HepG2 (cell line): ENCODE measurements around the gene WIF1. TPM values are rescaled to one million over a fixed set of nuclear protein-coding genes. Genes with fewer than 3 reads are reported as not detected.

Source experiments
- ELF3 ChIP-seq: IDR thresholded peaks from 2 replicates; pipeline ENCODE4 v1.6.1; 2016; ENCODE audit warnings: missing genetic modification reagents, missing compliant biosample characterization
- ETV5 ChIP-seq: IDR thresholded peaks from 2 replicates; pipeline ENCODE4 v1.6.1; 2018; ENCODE audit warnings: missing biosample characterization, missing genetic modification reagents, inconsistent platforms, borderline replicate concordance
- GTF2F1 ChIP-seq: fragments of 150-350 bp; IDR thresholded peaks from 2 replicates; pipeline ENCODE4 v1.6.1; 2014; ENCODE audit warnings: low read length
- ISX ChIP-seq: sonication (generic); formaldehyde crosslinking; conservative IDR thresholded peaks from 2 replicates; pipeline ENCODE4 v1.5.0; 2020; ENCODE audit warnings: missing genetic modification reagents
- MED13 ChIP-seq: sonication (generic); formaldehyde crosslinking; IDR thresholded peaks from 2 replicates; pipeline ENCODE4 v1.5.0; 2020; ENCODE audit warnings: missing genetic modification reagents
- MXI1 ChIP-seq: IDR thresholded peaks from 3 replicates; pipeline ENCODE4 v1.6.1; 2012; ENCODE audit warnings: low read depth, low read length, inconsistent platforms, borderline replicate concordance
- NFATC3 ChIP-seq: sonication (generic); formaldehyde crosslinking; IDR thresholded peaks from 2 replicates; pipeline ENCODE4 v1.5.1; 2020; ENCODE audit warnings: mild to moderate bottlenecking, missing genetic modification reagents
- POGZ ChIP-seq: sonication (generic); formaldehyde crosslinking; IDR thresholded peaks from 2 replicates; pipeline ENCODE4 v1.4.0; 2020; ENCODE audit warnings: mild to moderate bottlenecking, missing genetic modification reagents
- RARG ChIP-seq: sonication (generic); formaldehyde crosslinking; IDR thresholded peaks from 2 replicates; pipeline ENCODE4 v1.4.0; 2020; ENCODE audit warnings: low read depth, mild to moderate bottlenecking, missing genetic modification reagents
- SAFB2 ChIP-seq: sonication (generic); formaldehyde crosslinking; IDR thresholded peaks from 2 replicates; pipeline ENCODE4 v1.5.1; 2020; ENCODE audit warnings: missing genetic modification reagents, low read depth, mild to moderate bottlenecking, borderline replicate concordance
- SSRP1 ChIP-seq: IDR thresholded peaks from 2 replicates; pipeline ENCODE4 v1.6.1; 2016; ENCODE audit warnings: control low read depth
- TBL1XR1 ChIP-seq: fragments of 150-350 bp; IDR thresholded peaks from 2 replicates; pipeline ENCODE4 v1.6.1; 2014; ENCODE audit warnings: borderline replicate concordance, low read length; ENCODE audit not compliant: partially characterized antibody
- TBP ChIP-seq: sonication (generic); formaldehyde crosslinking; IDR thresholded peaks from 2 replicates; pipeline ENCODE4 v1.5.0; 2020; ENCODE audit warnings: missing genetic modification reagents
- TBX2 ChIP-seq: sonication (generic); formaldehyde crosslinking; IDR thresholded peaks from 2 replicates; pipeline ENCODE4 v1.5.0; 2020; ENCODE audit warnings: missing genetic modification reagents, mild to moderate bottlenecking, borderline replicate concordance
- TIGD3 ChIP-seq: sonication (generic); formaldehyde crosslinking; IDR thresholded peaks from 2 replicates; pipeline ENCODE4 v1.5.1; 2020; ENCODE audit warnings: mild to moderate bottlenecking, missing genetic modification reagents, borderline replicate concordance
- ZBTB1 ChIP-seq: sonication (generic); formaldehyde crosslinking; IDR thresholded peaks from 2 replicates; pipeline ENCODE4 v1.4.0; 2020; ENCODE audit warnings: missing genetic modification reagents, borderline replicate concordance
- ZEB1 ChIP-seq: IDR thresholded peaks from 2 replicates; pipeline ENCODE4 v1.6.1; 2012; ENCODE audit warnings: mild to moderate bottlenecking, low read depth, inconsistent platforms; ENCODE audit not compliant: insufficient replicate concordance
- ZNF10 ChIP-seq: sonication (generic); formaldehyde crosslinking; IDR thresholded peaks from 2 replicates; pipeline ENCODE4 v1.4.0; 2020; ENCODE audit warnings: mild to moderate bottlenecking, low read depth, missing genetic modification reagents, borderline replicate concordance
- ZNF329 ChIP-seq: sonication (generic); formaldehyde crosslinking; IDR thresholded peaks from 2 replicates; pipeline ENCODE4 v1.9.0; 2021; ENCODE audit warnings: low read depth, mild to moderate bottlenecking, missing genetic modification reagents
- ZNF609 ChIP-seq: sonication (generic); formaldehyde crosslinking; IDR thresholded peaks from 2 replicates; pipeline ENCODE4 v1.4.0; 2020; ENCODE audit warnings: mild to moderate bottlenecking, missing genetic modification reagents, borderline replicate concordance
- ZNF790 ChIP-seq: sonication (generic); formaldehyde crosslinking; IDR thresholded peaks from 2 replicates; pipeline ENCODE4 v1.8.0; 2022; ENCODE audit warnings: missing genetic modification reagents, mild to moderate bottlenecking, borderline replicate concordance
- polyA plus RNA-seq, 8 experiments: library from polyadenylated mRNA; depleted of rRNA in 3 of 8; stranded (reverse) in 7 of 8; unstranded in 1 of 8; fragments of >200 nt; fragmentation: Illumina TruSeq in 4 of 8; extraction: Trizol in 4 of 8; gene quantifications; 2 replicates each; pipeline versions ENCODE4 v1.2.1 to v1.2.3, GENCODE V29; 2011 to 2016; ENCODE audit warnings: low read depth in 4 of 8, missing spikeins in 1 of 8, mixed read lengths in 1 of 8; ENCODE audit not compliant: insufficient read depth in 1 of 8
- total RNA-seq, 5 experiments: library from RNA; depleted of rRNA; stranded (reverse); fragments of >200 nt; fragmentation: Illumina TruSeq; extraction: Trizol; gene quantifications; 2 replicates each; pipeline ENCODE4 v1.2.3, GENCODE V29; 2016; ENCODE audit warnings: low read depth in 1 of 5
- TF ChIP-seq, protein P1 (sequence below): sonication (generic); formaldehyde crosslinking; conservative IDR thresholded peaks from 2 replicates; pipeline ENCODE4 v1.8.1; 2023; ENCODE audit warnings: missing genetic modification reagents

WIF1 gene
- total and polyA plus RNA-seq, 2 of the 13 experiments (the other 11 are each of a cell fraction or from before 2014, with no cell fraction given): not detected

DNA sequence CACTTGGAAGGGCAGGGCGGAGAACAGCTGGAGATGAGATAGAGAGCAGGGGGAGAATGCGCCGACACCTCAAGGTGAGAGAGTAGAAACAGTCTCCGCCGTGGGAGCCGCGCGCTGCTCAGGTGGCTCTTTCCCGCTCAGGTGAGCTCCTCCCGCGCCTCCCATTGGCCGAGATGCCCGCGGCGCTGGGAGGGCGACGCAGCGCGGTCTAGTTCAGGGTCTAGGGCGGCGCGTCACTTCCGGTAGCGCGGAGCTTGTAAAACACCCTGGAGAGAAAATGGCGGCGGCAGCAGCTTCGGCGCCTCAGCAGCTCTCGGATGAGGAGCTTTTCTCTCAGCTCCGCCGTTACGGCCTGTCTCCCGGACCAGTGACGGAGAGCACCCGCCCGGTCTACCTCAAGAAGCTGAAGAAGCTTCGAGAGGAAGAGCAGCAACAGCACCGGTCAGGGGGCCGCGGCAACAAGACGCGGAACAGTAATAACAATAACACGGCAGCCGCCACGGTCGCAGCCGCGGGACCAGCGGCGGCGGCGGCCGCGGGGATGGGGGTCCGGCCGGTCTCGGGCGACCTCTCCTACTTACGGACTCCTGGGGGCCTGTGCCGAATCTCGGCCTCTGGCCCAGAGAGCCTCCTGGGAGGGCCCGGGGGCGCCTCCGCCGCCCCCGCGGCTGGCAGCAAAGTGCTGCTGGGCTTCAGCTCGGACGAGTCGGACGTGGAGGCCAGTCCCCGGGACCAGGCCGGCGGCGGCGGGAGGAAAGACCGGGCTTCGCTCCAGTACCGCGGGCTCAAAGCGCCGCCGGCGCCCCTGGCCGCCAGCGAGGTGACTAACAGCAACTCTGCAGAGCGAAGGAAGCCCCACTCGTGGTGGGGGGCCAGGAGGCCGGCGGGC is 48.5 kb upstream of the WIF1 start, which contains the start of gene LEMD3 (continued):
- TF ChIP-seq, protein P1, sequence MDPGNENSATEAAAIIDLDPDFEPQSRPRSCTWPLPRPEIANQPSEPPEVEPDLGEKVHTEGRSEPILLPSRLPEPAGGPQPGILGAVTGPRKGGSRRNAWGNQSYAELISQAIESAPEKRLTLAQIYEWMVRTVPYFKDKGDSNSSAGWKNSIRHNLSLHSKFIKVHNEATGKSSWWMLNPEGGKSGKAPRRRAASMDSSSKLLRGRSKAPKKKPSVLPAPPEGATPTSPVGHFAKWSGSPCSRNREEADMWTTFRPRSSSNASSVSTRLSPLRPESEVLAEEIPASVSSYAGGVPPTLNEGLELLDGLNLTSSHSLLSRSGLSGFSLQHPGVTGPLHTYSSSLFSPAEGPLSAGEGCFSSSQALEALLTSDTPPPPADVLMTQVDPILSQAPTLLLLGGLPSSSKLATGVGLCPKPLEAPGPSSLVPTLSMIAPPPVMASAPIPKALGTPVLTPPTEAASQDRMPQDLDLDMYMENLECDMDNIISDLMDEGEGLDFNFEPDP (CRISPR knock-in tag): peak; percentile 98; the same call in 1 of the 2 replicates
- TF ChIP-seq RARG (CRISPR knock-in tag) (no peak; the same call in 1 of the 2 replicates), ZBTB1 (CRISPR knock-in tag) (peak; percentile 83; the same call in 1 of the 2 replicates), NFATC3 (CRISPR knock-in tag) (peak; percentile 99), ELF3 (peak; percentile 94), MXI1 (peak; percentile 30; the same call in 1 of the 3 replicates), ZNF10 (CRISPR knock-in tag) (no peak), MED13 (peak; percentile 92; the same call in 1 of the 2 replicates), SSRP1 (CRISPR knock-in tag) (no peak), SAFB2 (CRISPR knock-in tag) (peak; percentile 98), TBP (no peak), ZNF329 (CRISPR knock-in tag) (peak; percentile 95), ZNF609 (peak; percentile 81), TBL1XR1 (no peak), GTF2F1 (no peak), TBX2 (CRISPR knock-in tag) (peak; percentile 98), ZNF790 (CRISPR knock-in tag) (peak; percentile 100), ETV5 (peak; percentile 85), ZEB1 (peak; percentile 99), TIGD3 (CRISPR knock-in tag) (peak; percentile 99), ISX (CRISPR knock-in tag) (peak; percentile 98; the same call in 1 of the 2 replicates), POGZ (CRISPR knock-in tag) (peak; percentile 92)
